EL (cell line): ENCODE measurements around the gene ITGA4.
"Not testable (repeated sequence)": the region's sequence is repeated elsewhere in the genome, so short reads cannot be mapped to it uniquely, and the experiment has no call there.

Experiments
- DNase-seq: peaks from one replicate; pipeline ENCODE4 v3.0.0-alpha.2; 2016

The ITGA4 gene

DNA sequence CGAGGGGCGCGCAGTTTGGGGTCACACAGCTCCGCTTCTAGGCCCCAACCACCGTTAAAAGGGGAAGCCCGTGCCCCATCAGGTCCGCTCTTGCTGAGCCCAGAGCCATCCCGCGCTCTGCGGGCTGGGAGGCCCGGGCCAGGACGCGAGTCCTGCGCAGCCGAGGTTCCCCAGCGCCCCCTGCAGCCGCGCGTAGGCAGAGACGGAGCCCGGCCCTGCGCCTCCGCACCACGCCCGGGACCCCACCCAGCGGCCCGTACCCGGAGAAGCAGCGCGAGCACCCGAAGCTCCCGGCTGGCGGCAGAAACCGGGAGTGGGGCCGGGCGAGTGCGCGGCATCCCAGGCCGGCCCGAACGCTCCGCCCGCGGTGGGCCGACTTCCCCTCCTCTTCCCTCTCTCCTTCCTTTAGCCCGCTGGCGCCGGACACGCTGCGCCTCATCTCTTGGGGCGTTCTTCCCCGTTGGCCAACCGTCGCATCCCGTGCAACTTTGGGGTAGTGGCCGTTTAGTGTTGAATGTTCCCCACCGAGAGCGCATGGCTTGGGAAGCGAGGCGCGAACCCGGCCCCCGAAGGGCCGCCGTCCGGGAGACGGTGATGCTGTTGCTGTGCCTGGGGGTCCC is at the start of gene ITGA4:
TSS of gene ITGA4 (plus strand) at position 266 of the 620 bp plus-strand sequence. CDS start at position 535, 269 bp downstream.
- DNase-seq: peak; percentile 83

GRCh38 chr2:181408861-181409260 is 48.3 kb upstream of the ITGA4 start:
- no peak for DNase-seq

- DNase-seq: no peak
Observed at GRCh38 chr2:181411105-181411849, 45.9 kb upstream of the ITGA4 start.

DNA sequence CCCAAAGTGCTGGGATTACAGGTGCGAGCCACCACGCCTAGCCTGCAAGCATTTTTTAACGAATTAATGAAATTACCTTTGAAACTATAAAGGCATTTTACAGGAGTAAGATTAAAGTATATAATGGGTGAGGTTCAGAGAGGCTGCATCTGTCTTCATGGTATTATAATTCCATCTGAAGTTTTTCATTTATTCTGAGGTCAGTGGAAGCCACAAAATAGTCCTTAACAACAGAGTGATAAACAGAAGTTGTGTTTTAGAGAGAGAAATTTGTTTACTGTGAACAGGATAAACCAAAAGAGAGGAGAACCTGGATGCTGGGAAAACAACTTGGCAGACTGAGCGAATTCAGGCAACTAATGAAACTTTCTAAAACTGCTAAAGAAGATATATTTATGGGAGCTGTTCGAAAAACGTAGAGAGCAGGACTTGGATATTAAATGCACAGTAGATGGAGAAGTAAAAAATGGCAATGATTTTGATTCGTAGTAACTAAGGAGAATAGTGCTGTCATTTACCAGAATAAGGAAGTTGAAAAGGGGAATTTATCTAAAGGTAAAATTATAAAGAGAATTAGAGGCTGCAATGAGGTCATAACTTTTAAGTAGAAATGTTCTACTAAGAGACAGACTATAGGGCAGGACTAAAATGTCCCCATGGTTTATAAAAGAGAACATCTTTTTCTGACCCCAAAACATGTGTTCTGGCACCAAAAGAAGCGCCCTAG is 37.9 kb upstream of the ITGA4 start:
- no peak for DNase-seq

GRCh38 chr2:181420259-181421130 is 36.7 kb upstream of the ITGA4 start:
- no peak for DNase-seq

DNA sequence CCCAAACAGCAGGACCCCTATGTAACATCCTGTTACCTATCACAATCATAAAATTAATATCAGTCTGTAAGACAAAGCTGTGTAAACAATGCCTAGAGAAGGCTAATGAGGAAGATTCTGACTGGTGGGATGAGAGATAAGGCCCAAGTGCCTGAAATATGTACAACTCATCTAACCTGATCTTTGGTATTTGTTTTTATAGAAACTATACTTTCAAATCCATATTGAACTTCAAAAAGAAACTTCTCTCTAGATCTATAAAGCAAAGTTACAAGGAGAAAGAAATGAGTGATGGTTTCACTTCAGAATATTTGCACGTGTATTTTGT is 36.1 kb upstream of the ITGA4 start:
- DNase-seq: no peak

GRCh38 chr2:181421464-181421863 is 35.7 kb upstream of the ITGA4 start:
- no peak for DNase-seq

GRCh38 chr2:181426672-181427071 is 30.5 kb upstream of the ITGA4 start:
- DNase-seq: no peak

DNA sequence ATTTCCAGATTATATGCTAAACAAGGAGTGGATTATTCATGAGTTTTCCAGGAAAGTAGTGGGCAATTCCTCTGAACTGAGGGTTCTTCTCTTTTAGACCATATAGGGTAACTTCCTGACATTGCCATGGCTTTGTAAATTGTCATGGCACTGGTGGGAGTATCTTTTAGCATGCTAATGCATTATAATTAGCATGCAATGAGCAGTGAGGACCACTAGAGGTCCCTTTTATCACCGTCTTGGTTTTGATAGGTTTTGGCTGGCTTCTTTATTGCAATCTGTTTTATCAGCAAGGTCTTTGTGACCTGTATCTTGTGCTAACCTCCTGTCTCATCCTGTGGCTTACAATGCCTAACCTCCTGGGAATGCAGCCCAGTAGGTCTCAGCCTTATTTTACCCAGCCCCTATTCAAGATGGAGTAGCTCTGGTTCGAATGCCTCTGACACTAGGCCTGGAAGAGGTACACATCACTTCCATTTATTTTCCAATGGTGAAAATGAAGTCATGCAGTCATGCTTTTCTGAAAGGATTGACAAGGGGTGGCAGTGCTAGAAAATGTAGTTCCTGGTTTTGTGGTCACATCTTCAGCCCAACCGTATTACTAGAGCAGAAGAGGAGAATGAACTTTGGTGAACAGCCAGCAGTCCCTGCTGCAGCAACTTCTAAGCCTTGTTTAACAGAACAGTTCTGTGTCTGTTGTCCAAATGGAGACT is 26.6 kb upstream of the ITGA4 start:
- peak; percentile 26 for DNase-seq

DNA sequence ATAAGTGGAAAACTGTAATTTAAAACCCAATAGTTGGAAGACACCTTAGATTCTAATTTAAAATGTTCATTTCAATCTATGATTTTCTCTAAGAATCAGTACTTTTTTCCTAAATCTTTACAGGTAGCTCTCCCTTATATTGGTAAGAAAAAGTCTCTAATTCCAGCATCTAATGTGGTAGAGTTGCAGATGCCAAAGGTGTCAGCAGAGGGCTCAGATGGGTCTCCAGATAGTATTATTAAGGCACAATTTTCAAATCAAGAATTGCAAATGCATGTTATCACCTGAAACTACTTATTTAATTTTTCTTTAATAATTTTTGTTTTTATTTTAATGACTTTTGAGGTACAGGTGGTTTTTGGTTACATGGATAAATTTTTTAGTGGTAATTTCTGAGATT is 25.5 kb upstream of the ITGA4 start:
- no peak for DNase-seq

DNA sequence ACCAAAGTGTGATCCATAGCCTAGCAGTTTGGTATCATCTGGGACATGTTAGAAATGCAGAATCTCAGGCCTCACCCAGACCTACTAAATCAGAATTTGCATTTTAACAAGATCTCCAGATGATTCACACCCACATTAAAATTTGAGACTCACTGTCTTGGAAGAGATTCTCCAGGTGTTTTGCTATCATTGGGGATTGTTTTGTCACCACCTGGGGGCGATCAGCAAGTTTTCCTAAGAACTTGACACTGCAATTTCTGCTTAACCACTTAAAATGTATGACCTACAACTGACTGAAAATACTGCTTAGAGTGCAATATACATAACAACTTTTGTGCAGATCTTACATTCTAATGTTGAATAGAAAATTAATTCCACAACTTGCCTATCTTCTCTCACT is 18.9 kb upstream of the ITGA4 start:
- DNase-seq: no peak

GRCh38 chr2:181440344-181440743 is 16.8 kb upstream of the ITGA4 start:
- DNase-seq: no peak

GRCh38 chr2:181440919-181441318 is 16.3 kb upstream of the ITGA4 start:
- DNase-seq: no peak

DNA sequence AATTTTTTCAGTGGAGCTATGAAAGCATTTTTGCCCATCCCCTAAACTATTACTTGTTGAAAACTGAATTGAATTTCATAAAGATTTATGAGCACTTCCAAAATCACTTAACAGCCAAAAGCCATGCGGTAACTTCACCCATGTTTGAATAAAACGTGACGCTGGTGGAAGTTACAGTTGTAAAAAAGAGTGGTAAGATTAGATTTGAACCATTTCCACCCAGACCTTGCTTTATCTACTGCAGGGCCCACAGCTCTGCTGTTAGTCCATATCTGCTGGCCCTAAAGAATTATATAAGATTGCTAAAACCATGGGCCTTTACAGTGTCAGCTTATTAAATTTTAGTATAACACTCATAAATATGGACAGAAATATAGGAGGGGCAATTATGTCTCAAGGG is 15.5 kb upstream of the ITGA4 start:
- DNase-seq: no peak

DNA sequence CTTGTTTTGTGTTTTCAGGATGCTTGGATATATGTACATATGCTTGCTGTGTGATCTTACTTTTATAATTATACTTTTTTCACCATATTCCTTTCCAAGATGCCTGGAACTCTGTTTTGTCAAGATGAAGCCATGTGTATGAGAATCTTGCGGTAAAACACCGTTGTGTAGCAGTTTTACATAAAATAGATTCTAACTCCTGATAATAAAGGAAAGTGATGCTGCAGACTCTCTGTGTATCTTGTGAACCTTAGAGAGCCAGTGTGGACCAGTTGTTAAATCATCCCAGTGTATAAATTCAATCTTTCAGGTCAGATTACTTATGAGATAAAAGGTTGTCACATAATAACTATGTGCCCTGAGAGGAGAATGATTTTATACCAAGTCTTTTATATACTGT is 12.5 kb upstream of the ITGA4 start:
- DNase-seq: no peak

DNA sequence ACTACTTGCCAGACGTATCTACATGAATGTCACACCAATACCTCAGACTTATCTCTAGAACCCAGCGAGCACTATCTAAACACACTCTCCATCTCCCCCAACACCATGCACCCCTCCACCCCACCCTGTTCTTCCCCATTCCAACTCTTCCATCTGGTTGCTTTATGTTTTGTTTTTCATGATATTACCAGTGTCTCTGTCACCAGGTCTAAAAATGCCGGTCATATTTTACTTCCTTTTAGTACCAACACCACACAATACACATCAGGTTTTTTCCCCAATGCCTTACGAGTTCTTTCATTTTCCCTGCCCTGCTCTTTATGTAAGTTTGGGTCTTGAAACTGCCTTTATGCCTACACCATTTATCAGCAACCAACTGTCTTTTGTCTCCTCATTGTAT is 10.2 kb upstream of the ITGA4 start:
- DNase-seq: no peak

- DNase-seq: not testable (repeated sequence)
Observed at GRCh38 chr2:181449278-181449677, 7.9 kb upstream of the ITGA4 start.

- no peak for DNase-seq
Observed at GRCh38 chr2:181454686-181455450, 2.3 kb upstream of the ITGA4 start.

DNA sequence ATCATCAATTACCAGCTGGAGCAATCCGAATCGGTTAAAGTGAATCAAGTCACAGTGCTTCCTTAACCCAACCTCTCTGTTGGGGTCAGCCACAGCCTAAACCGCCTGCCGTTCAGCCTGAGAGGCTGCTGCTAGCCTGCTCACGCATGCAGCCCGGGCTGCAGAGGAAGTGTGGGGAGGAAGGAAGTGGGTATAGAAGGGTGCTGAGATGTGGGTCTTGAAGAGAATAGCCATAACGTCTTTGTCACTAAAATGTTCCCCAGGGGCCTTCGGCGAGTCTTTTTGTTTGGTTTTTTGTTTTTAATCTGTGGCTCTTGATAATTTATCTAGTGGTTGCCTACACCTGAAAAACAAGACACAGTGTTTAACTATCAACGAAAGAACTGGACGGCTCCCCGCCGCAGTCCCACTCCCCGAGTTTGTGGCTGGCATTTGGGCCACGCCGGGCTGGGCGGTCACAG is 496 bp upstream of the ITGA4 start:
- DNase-seq: peak; percentile 59

GRCh38 chr2:181457741-181458425 is 697 bp downstream of the ITGA4 start:
- peak; percentile 65 for DNase-seq

- DNase-seq: no peak
Observed at GRCh38 chr2:181458871-181459270, 1.7 kb downstream of the ITGA4 start.
